NB4 (cell line): ENCODE measurements around the gene SLC6A11.

Experiments
- DNase-seq: peaks from one replicate; pipeline ENCODE4 v3.0.0; 2010; ENCODE audit warnings: low read depth
- H3K4me3 ChIP-seq: one replicate; pipeline ENCODE4 v1.5.1; 2011; ENCODE audit warnings: mild to moderate bottlenecking, low read depth, low read length, moderate library complexity
- CTCF ChIP-seq: IDR thresholded peaks from one replicate; pipeline ENCODE4 v1.5.1; 2012; ENCODE audit warnings: low read depth, low read length
- MAX ChIP-seq: IDR thresholded peaks from 2 replicates; pipeline ENCODE4 v1.6.1; 2011; ENCODE audit warnings: low read depth, low read length
- MYC ChIP-seq: IDR thresholded peaks from 2 replicates; pipeline ENCODE4 v1.6.1; 2011; ENCODE audit warnings: low read depth, low read length
- POLR2A ChIP-seq: IDR thresholded peaks from 2 replicates; pipeline ENCODE4 v1.6.1; 2011; ENCODE audit warnings: mild to moderate bottlenecking; ENCODE audit not compliant: insufficient read length; ENCODE audit errors: extremely low read depth

The SLC6A11 gene

GRCh38 chr3:10937141-10937825 lies 121.3 kb downstream of the SLC6A11 start:
- DNase-seq, result no peak
- TF ChIP-seq MYC (no peak), CTCF (no peak), MAX (no peak), POLR2A (no peak)
- no peak overlapping the region for H3K4me3 ChIP-seq

GRCh38 chr3:10939556-10939955 lies 123.5 kb downstream of the SLC6A11 start:
- no peak overlapping the region for H3K4me3 ChIP-seq
- TF ChIP-seq CTCF (no peak), MYC (no peak), MAX (no peak), POLR2A (no peak)

GRCh38 chr3:10940106-10940505 lies 124.1 kb downstream of the SLC6A11 start:
- H3K4me3 ChIP-seq, result no peak overlapping the region
- DNase-seq, result no peak
- TF ChIP-seq MYC (no peak), POLR2A (no peak), CTCF (no peak)

More at GRCh38 chr3:10939556-10939955, 123.5 kb downstream of the SLC6A11 start:
- no peak for DNase-seq

- DNase-seq, result peak; percentile 43
- TF ChIP-seq MYC (no peak), POLR2A (no peak), CTCF (peak; percentile 84), MAX (no peak)
- H3K4me3 ChIP-seq, result no peak overlapping the region
These were observed 125.9 kb downstream of the SLC6A11 start for GRCh38 chr3:10941972-10942371.

- no peak for DNase-seq
- TF ChIP-seq MYC, result no peak
- no peak for TF ChIP-seq MAX
- no peak for TF ChIP-seq POLR2A
- TF ChIP-seq CTCF, result no peak
- H3K4me3 ChIP-seq, result no peak overlapping the region
These were observed 126.7 kb downstream of the SLC6A11 start for GRCh38 chr3:10942690-10943205.

- no peak overlapping the region for H3K4me3 ChIP-seq
- no peak for DNase-seq
- TF ChIP-seq MAX (no peak), MYC (no peak), POLR2A (no peak), CTCF (no peak)
These were observed 128.8 kb downstream of the SLC6A11 start for GRCh38 chr3:10944866-10945265.
